ENCODE results near the gene DNASE1. TPM values are rescaled to one million over a fixed set of nuclear protein-coding genes. Genes with fewer than 3 reads are reported as not detected.

The DNASE1 gene
- total RNA-seq, 1 donor from 2014 or later, result 6.8 TPM

- Histone ChIP-seq H3K36me3 (ENCODE audit: control insufficient read depth, insufficient read depth, low read length) (peaks cover 17% of the 10 kb centered on the region), H3K27me3 (ENCODE audit: control insufficient read depth, insufficient read depth, low read length) (no peaks in the 10 kb centered on the region), H3K4me3 (ENCODE audit: low read depth, low read length) (no peak overlapping the region)
- DNase-seq (ENCODE audit: low read depth) (no peak), FAIRE-seq (no peak)
- TF ChIP-seq, protein P1, sequence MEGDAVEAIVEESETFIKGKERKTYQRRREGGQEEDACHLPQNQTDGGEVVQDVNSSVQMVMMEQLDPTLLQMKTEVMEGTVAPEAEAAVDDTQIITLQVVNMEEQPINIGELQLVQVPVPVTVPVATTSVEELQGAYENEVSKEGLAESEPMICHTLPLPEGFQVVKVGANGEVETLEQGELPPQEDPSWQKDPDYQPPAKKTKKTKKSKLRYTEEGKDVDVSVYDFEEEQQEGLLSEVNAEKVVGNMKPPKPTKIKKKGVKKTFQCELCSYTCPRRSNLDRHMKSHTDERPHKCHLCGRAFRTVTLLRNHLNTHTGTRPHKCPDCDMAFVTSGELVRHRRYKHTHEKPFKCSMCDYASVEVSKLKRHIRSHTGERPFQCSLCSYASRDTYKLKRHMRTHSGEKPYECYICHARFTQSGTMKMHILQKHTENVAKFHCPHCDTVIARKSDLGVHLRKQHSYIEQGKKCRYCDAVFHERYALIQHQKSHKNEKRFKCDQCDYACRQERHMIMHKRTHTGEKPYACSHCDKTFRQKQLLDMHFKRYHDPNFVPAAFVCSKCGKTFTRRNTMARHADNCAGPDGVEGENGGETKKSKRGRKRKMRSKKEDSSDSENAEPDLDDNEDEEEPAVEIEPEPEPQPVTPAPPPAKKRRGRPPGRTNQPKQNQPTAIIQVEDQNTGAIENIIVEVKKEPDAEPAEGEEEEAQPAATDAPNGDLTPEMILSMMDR (IDR thresholded peaks at IDR 0.05; ENCODE audit: insufficient read depth, low read length, severe bottlenecking), result no peak
These were observed 32.5 kb downstream of the DNASE1 start for GRCh38 chr16:3687021-3687420.

- TF ChIP-seq, protein P1 (IDR thresholded peaks at IDR 0.05; ENCODE audit: insufficient read depth, low read length, severe bottlenecking), result no peak
- DNase-seq (ENCODE audit: low read depth) (no peak), FAIRE-seq (no peak)
- Histone ChIP-seq H3K27me3 (ENCODE audit: control insufficient read depth, insufficient read depth, low read length) (no peaks in the 10 kb centered on the region), H3K36me3 (ENCODE audit: control insufficient read depth, insufficient read depth, low read length) (peaks cover 17% of the 10 kb centered on the region), H3K4me3 (ENCODE audit: low read depth, low read length) (no peak overlapping the region)
These were observed 33.3 kb downstream of the DNASE1 start for GRCh38 chr16:3687792-3688191.

GRCh38 chr16:3689731-3690130 is 35.2 kb downstream of the DNASE1 start:
- FAIRE-seq (no peak), DNase-seq (ENCODE audit: low read depth) (no peak)
- H3K4me3 ChIP-seq (ENCODE audit: low read depth, low read length), result no peak overlapping the region
- H3K36me3 ChIP-seq (ENCODE audit: control insufficient read depth, insufficient read depth, low read length), result peaks cover 17% of the 10 kb centered on the region
- no peaks in the 10 kb centered on the region for H3K27me3 ChIP-seq (ENCODE audit: control insufficient read depth, insufficient read depth, low read length)
- TF ChIP-seq, protein P1 (IDR thresholded peaks at IDR 0.05; ENCODE audit: insufficient read depth, low read length, severe bottlenecking), result no peak

DNA sequence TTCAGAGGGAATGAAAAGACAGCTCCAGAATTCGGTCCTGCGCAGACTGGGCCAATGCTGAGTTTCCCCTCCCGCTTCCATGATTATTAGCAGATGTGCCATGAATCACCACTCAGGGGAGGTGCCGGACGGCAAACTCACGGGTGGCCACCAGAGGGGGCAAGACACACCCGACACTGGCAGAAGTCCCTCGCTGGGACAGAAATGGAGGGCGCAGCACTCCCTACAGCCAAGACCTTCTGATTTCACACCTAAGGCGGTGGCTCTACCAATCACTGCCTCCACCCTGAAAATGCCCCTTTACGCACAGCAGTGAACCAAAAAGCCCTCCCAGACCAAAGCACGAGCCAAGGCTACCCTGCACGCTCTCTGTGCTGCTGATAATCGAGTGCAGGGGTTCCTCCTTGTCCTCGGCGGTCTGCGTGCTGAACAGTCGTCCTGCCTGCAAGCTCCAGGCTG is 36.0 kb downstream of the DNASE1 start:
- Histone ChIP-seq H3K36me3 (ENCODE audit: control insufficient read depth, insufficient read depth, low read length) (peaks cover 13% of the 10 kb centered on the region), H3K27me3 (ENCODE audit: control insufficient read depth, insufficient read depth, low read length) (no peaks in the 10 kb centered on the region), H3K4me3 (ENCODE audit: low read depth, low read length) (no peak overlapping the region)
- TF ChIP-seq, protein P1 (IDR thresholded peaks at IDR 0.05; ENCODE audit: insufficient read depth, low read length, severe bottlenecking), result peak; percentile 92
- DNase-seq (ENCODE audit: low read depth), result peak; percentile 77
- FAIRE-seq, result no peak

DNA sequence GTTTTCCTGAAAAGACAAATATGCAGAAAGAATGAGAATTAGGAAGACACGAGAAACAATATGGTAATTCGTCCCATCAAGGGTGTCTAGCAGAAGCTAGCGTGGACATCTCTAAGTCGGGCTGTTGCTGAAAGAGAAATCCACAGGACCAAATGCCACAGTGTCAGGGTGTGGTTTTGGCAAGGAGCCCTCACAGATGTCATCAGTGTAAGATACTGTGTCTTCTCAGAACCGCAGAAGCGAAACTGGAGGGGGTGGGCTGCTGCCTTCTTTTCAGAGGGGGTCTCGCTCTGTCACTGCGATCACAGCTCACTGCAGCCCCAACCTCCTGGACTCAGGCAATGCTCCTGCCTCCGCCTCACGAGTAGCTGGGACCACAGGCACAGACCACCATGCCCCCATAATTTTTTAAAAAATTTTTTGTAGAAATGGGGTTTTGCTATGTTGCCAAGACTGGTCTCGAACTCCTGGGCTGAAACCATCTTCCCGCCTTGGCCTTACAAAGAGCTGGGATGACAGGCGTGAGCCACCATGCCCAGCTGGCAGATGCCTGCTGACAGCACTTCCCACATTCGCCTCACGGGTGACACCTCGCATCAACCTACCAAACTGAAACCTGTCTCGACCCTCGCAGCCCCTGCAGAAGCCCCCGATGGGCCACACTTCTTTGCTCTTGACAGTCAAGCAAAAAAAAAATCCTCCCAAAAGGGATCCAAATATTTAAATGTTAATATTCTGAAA is 36.7 kb downstream of the DNASE1 start:
- TF ChIP-seq, protein P1 (IDR thresholded peaks at IDR 0.05; ENCODE audit: insufficient read depth, low read length, severe bottlenecking), result no peak
- no peaks in the 10 kb centered on the region for H3K27me3 ChIP-seq (ENCODE audit: control insufficient read depth, insufficient read depth, low read length)
- H3K36me3 ChIP-seq (ENCODE audit: control insufficient read depth, insufficient read depth, low read length), result peaks cover 10% of the 10 kb centered on the region
- DNase-seq (ENCODE audit: low read depth) (no peak), FAIRE-seq (no peak)
- no peak overlapping the region for H3K4me3 ChIP-seq (ENCODE audit: low read depth, low read length)

- DNase-seq (ENCODE audit: low read depth) (no peak), FAIRE-seq (no peak)
- Histone ChIP-seq H3K4me3 (ENCODE audit: low read depth, low read length) (no peak overlapping the region), H3K36me3 (ENCODE audit: control insufficient read depth, insufficient read depth, low read length) (peaks cover 7% of the 10 kb centered on the region), H3K27me3 (ENCODE audit: control insufficient read depth, insufficient read depth, low read length) (no peaks in the 10 kb centered on the region)
- TF ChIP-seq, protein P1 (IDR thresholded peaks at IDR 0.05; ENCODE audit: insufficient read depth, low read length, severe bottlenecking), result no peak
These were observed 37.3 kb downstream of the DNASE1 start for GRCh38 chr16:3691761-3692160.
